HG03432 (cell line): ENCODE data around the gene ATF7IP.
A peak's percentile ranks its signal among the peaks of the same experiment; 100 is the strongest.
"Not testable (repeated sequence)": the region's sequence is repeated elsewhere in the genome, so short reads cannot be mapped to it uniquely, and the experiment has no call there.

Experiments
- ATAC-seq: cut with Tn5 transposase; IDR thresholded peaks from one replicate; pipeline ENCODE4 v1.9.1; 2021; ENCODE audit warnings: mild to moderate bottlenecking, moderate library complexity; ENCODE audit not compliant: unreplicated experiment

Gene ATF7IP, protein sequence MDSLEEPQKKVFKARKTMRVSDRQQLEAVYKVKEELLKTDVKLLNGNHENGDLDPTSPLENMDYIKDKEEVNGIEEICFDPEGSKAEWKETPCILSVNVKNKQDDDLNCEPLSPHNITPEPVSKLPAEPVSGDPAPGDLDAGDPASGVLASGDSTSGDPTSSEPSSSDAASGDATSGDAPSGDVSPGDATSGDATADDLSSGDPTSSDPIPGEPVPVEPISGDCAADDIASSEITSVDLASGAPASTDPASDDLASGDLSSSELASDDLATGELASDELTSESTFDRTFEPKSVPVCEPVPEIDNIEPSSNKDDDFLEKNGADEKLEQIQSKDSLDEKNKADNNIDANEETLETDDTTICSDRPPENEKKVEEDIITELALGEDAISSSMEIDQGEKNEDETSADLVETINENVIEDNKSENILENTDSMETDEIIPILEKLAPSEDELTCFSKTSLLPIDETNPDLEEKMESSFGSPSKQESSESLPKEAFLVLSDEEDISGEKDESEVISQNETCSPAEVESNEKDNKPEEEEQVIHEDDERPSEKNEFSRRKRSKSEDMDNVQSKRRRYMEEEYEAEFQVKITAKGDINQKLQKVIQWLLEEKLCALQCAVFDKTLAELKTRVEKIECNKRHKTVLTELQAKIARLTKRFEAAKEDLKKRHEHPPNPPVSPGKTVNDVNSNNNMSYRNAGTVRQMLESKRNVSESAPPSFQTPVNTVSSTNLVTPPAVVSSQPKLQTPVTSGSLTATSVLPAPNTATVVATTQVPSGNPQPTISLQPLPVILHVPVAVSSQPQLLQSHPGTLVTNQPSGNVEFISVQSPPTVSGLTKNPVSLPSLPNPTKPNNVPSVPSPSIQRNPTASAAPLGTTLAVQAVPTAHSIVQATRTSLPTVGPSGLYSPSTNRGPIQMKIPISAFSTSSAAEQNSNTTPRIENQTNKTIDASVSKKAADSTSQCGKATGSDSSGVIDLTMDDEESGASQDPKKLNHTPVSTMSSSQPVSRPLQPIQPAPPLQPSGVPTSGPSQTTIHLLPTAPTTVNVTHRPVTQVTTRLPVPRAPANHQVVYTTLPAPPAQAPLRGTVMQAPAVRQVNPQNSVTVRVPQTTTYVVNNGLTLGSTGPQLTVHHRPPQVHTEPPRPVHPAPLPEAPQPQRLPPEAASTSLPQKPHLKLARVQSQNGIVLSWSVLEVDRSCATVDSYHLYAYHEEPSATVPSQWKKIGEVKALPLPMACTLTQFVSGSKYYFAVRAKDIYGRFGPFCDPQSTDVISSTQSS

DNA sequence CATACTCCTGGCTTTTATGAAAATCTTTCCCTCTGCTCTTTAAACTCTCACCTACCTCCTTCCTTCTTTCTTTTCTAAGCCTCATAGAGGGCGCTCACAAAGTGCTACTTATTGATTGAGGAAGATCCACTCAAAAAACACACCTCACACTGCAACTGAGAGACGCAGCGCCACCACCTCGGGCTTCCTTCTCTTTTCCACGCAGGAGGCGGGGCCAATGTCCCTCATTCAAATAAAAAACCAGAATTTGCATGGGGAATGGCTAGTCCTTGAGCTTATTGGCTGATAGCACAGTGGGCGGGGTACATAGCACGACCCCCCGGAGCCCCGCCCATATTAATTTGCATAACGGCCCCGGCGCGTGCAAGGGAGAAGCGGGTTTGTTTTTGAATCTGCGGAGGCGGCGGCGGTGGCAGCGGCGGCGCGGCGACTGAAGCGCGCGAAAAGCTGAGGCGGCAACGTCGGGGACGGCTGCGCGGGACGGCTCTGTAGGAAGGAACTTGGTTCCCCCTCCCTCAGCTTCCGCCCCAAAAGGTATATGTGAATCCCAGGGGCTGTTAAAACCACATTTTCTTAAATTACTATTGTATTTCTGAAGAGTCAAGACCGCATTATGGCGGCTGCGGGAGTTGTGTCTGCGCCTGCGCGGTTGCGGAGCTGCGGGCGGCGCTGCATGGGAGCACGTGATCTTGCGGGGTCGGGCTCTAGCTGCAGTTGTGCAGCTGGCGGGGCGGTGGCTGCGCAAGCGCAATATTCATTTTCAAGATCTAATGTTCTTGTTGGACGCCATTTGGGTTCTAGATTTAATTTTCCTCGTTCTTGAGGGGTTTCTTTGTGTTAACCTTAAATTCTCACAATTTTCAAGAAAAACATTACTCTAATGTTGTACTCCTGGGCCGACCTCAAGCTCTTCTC, at the start of gene ATF7IP:
Gene ATF7IP (plus strand): TSS at position 389 of the 915 bp plus-strand sequence. CDS start 58,234 bp downstream, outside the sequence.
- peak; percentile 63 for ATAC-seq

DNA sequence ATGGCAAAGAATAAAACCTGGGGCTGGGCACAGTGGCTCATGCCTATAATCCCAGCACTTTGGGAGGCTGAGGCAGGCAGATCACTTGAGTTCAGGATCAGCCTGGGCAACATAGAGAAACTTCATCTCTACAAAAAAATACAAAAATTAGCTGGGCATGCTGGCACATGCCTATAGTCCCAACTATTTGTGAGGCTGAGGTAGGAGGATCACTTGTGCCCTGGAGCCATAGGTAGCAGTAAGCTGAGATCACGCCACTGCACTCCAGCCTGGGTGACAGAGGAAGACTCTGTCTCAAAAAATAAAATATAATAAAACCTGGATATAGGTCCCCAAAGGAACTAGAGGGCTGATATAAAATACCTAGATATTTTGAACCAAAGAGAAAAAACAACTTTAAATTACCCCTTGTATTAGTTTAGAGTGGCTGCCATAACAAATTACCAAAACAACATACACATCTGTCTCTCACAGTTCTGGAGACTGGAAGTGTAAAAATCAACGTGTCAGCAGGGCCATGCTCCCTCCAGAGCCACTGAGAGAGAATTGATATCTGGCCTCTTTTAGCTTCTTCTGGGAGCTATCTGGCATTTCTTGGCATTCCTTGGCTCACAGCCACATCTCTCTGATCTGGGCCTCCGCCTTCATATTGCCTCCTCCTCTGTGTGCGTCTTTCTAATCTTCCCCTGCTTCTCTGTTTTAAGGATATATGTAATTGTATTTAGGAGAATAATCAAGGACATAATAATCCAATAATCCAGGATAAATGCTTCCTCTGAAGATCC, 47.9 kb upstream of the ATF7IP start:
- no peak for ATAC-seq

DNA sequence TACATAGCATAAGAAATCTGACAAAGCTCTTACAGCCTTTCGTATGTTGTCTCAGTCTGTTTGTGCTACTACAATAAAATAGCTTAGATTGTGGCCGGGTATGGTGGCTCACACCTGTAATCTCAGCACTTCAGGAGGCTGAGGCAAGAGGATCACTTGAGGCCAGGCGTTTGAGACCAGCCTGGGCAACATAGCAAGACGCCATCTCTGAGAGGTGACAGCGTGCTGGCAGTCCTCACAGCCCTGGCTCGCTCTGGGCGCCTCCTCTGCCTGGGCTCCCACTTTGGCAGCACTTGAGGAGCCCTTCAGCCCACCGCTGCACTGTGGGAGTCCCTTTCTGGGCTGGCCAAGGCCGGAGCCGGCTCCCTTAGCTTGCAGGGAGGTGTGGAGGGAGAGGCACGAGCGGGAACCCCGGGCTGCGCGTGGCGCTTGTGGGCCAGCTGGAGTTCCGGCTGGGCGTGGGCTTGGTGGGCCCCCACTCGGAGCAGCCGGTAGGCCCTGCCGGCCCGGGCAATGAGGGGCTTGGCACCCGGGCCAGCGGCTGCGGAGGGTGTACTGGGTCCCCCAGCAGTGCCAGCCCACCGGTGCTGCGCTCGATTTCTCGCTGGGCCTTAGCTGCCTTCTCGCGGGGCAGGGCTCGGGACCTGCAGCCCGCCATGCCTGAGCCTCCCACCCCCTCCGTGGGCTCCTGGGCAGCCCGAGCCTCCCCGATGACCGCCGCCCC, 45.6 kb upstream of the ATF7IP start:
- not testable (repeated sequence) for ATAC-seq

DNA sequence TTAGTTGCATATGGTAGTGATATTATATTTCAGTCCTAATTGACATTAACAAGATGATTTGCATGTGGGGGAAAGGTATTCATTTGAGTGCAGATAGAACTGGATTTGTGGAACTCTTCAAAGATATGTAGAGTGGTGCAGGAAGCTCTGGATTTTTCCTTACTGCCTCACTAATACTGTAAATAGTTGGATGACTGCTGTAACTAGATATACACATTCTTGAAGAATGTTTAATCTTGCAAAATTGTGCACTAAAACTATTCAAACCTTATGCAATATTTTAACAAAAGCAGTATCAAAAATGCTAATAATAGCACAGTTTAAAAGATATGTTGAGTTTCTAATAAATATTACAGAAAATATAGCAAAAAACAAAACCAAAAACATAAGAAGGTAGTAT, 43.1 kb upstream of the ATF7IP start:
- ATAC-seq = no peak

DNA sequence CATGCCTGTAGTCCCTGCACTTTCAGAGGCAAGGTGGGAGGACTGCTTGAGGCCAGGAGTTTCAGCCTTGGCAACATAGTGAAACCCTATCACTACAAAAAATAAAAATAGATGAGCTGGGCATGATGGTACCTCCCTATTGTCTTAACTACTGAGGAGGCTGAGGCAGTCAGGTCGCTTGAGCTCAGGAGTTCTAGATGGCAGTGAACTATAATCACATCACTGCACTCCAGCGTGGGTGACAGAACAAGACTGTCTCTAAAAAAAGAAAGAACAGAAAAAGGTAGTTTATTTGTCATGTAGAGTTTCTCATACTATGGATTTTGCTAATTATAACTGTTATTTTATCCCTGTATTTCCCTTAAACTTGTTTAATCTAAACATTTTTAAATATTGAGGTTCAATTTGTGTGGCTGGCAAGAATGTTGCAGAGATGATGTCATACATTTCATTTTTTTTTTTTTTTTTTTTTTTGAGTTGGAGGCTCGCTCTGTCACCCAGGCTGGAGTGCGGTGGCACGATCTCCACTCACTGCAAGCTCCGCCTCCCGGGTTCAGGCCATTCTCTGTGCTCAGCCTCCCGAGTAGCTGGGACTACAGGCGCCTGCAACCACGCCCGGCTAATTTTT, 39.7 kb upstream of the ATF7IP start:
- no peak for ATAC-seq

DNA sequence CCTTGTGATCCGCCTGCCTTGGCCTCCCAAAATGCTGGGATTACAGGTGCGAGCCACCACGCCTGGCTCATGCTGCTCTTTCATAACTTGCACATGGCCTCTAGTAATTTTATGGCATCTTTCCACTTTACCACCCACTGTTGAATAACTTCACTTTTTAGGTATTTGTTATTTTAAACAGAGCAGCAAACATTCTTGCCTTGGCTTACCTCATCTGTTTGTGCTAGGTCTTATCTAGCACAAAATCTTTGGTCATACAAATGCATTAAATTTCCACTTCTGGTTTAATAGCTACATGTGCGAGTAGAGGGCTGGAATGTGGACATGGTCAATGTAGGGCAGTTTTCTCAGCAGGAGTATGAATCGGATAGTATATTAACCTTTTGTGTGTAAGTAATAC, 38.8 kb upstream of the ATF7IP start:
- no peak for ATAC-seq

DNA sequence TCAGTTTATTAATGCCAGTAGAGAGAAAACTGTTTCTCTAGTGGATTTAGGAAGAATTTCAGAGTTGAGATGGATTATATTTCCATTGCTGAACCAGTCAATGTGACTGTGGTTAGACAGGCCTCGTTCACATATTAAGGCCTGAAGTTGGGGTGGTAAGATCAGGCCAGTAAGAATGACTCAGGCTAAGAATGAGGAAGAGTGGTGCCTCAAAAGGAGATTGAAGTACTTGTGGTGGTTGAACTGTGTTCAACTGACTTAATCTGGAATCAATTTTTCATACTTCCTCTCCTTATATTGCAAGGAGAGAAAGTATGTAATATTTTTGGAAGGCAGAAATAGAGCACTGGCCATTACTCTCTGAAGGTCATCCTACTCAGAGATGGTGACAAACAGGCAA, 37.8 kb upstream of the ATF7IP start:
- no peak for ATAC-seq

DNA sequence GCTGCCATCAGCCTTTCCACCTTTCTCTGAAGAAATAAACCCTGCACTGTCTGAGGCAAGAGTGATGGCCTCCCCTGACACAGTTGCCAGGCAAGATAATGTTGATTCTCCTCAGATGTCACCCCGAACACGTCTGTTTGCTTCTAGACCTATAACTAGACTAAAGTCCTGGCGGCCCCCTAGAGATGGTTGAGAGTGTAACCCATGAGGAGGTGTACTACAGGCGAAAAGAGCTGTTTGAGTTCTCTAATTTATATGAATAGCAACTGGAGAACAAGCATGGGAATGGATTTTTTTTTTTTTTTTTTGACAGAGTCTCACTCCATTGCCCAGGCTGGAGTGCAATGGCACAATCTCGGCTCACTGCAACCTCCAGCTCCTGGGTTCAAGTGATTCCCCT, 33.0 kb upstream of the ATF7IP start:
- no peak for ATAC-seq

DNA sequence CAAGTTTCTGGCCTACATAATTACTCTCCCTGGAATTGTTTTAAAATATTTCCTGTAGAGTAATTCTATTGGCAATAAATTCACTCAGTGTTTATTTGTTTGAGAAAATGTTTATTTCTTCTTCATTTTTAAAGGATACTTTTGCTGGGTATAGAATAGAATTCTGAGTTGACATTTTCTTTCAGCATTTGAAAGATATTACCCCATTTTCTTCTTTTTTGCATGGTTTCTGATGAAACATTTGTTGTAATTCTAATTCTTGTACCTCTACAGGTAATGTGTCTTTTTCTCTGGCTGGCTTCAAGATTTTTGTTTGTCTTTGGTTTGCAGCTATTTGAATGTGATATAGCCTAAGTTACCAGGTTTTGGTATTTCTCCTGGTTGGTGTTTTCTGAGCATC, 25.1 kb upstream of the ATF7IP start:
- ATAC-seq = no peak

DNA sequence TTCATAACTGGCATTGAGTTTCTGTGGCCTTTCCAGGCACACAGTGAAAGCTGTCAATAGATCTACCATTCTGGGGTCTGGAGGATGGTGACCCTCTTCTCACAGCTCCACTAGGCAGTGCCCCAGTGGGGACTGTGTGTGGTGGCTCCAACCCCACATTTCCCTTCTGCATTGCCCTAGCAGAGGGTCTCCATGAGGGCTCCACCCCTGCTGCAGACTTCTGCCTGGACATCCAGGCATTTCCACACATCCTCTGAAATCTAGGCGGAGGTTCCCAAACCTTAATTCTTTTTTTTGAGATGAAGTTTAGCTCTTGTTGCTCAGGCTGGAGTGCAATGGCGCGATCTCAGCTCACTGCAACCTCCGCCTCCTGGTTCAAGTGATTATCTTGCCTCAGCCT, 14.0 kb upstream of the ATF7IP start:
- not testable (repeated sequence) for ATAC-seq

DNA sequence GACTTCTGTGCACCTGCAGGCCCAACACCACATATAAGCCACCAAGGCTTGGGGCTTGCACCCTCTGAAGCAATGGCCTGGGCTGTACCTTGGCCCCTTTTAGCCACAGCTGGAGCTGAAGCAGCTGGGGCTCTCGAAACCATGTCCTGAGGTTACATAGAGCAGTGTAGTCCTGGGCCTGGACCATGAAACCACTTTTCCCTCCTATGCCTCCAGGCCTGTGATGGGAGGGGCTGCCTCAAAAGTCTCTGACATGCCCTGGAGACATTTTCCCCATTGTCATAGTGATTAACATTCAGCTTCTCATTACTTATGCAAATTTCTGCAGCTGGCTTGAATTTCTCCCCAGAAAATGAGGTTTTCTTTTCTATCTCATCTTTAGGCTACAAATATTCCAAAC, 13.4 kb upstream of the ATF7IP start:
- not testable (repeated sequence) for ATAC-seq

DNA sequence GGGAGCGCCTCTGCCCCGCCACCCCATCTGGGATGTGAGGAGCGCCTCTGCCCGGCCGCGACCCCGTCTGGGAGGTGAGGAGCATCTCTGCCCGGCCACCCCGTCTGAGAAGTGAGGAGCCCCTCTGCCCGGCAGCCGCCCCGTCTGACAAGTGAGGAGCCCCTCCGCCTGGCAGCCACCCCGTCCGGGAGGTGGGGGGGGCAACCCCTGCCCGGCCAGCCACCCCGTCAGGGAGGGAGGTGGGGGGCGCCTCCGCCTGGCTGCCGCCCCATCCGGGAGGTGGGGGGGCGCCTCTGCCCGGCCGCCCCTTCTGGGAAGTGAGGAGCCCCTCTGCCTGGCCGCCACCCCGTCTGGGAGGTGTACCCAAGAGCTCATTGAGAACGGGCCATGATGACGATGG, 10.8 kb upstream of the ATF7IP start:
- not testable (repeated sequence) for ATAC-seq

DNA sequence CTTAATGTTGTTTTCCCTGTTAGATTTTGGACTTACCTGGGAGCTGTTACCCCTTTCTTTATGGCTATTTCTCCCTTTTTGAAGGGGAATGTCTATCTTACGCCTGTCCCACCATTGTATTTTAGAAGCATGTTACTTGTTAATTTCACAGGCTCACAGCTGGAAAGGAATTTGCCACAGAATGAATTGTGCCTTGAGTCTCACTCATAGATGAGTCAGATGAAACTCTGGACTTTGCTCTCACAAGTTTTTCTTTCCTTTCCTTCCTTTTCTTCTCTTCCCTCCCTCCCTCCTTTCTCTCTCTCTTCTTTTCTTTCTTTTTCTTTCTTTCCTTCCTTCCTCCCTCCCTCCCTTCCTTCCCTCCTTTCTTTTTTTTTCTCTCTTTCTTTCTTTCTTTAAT, 9.3 kb upstream of the ATF7IP start:
- ATAC-seq = no peak

DNA sequence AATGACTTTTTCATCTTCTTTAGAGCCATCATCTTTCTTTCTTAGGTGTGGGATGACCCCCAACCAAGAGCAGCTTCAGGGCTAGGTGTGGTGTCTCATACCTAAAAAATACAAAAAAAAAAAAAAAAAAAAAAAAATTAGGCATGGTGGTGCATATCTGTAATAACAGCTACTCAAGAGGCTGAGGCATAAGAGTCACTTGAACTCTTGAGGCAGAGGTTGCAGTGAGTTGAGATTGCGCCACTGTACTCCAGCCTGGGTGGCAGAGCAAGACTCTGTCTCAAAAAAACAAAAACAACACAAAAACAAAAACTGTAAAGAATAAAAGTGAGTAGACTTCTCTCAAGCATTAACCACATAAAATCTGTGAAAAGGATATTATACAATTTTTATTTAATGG, 8.0 kb upstream of the ATF7IP start:
- no peak for ATAC-seq

DNA sequence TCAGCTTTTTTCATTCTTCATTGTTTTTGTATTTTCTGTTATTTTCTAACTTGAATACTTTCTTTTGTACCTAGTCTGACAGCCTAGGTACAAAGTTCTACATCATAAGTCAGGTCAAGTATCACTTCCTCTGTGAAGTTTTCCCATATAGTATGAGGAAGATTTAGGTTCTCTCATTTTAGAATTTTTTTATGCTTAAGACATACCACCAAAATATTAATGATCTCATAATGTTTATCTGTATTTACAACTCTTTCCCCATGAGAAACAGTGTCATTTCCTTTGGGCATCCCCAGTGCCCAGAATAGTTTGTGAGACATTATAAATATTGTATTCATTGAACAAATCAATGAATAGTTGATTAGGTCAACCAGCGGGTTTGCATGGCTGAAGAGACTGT, 3.1 kb upstream of the ATF7IP start:
- ATAC-seq = peak; percentile 37

DNA sequence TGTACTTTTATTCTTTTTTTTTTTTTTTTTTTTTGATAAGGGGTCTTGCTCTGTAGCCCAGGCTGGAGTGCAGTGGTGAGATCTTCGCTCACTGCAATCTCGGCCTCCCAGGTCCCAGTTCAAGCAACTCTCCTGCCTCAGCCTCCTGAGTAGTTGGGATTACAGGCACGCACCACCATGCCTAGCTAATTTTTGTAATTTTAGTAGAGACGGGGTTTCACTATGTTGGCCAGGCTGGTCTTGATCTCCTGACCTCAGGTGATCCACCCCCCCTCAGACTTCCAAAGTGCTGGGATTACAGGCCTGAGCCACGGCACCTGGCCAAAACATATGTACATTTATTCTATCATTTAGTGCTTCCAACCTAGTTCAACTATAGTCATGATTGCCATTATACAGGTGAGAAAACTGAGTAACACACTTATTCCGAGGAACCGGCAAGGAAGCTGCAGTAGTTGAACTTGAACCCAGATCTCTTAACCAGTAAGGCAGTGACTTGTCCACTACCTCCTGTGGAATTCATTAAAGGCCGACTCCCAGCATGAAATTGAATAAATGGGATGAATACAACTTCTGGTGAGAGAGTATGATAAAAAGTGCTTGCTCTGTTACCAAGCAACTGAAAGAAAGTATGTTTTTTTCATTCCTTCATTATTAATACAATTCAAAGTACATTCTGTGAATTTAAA, 755 bp upstream of the ATF7IP start:
- ATAC-seq = no peak

DNA sequence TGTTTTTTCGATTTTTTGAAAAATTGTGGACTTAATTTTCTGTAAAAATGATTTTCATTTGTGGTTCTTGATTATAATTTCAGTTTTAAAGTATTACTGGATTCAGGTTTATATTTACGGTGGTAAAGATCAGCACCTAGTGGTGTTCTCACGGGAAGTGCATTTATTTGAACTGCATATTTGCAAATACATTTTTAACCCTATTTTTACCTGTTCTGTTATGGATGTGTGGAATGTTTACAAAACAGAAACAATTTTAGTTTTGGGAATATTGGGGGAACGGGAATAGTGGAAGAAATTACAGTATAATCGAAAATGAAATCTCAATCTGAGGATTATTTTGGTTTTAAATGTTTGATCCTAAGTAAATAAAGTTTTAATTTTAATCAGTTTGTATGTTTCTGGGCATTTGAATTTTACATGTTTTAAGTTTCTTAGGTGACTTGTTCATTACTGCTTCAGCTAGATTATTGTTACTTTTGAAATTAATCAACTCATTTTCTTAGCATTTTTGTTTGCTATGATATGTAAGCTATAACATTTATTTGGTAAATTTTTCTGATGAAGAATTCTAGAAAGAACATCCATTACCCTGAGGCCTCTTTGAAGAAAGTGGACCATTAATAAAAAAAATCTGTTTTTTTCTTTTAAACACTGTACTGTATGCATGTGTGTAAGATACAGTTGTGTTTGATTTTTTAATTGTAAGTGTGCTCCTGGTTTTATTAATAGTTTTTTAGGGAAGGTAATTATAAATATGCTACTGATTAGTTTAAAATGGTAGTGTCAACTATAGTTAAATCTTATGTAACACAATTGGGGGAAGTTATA, 942 bp downstream of the ATF7IP start:
- ATAC-seq = no peak
